ENCODE data around the gene FYTTD1.

The FYTTD1 gene

DNA sequence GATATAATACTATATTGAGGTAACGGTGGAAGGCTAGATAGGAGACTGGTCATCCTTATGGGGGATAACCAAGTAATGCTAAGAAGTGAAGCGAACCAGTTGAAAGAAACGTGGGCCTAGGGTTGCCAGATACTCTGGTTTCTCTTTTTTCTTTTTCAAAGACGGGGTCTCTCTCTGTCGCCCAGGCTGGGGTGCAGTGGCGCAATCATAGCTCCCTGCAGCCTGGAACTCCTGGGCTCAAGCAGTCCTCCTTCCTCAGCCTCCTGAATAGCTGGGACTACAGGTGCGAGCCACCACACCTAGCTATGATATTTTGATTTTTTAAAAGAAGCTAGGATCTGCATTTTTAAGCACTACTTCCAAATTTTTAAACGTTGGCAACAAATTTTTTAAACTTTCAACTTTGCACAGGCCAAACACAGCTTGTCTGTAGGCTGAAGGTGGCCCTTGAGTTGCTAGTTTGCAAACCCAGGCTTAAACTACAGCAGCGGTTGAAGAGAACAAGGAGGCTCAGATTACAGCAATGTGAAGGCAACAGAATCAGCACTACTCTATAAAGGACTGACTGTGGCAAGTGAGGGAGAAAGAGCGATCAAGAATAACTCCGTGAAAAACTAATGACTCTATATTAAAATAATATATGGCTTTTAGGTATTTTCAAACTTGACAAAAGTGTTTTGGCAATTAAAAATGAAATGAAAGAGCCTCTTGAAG lies 11.8 kb upstream of the FYTTD1 start:
- no peak for DNase-seq

GRCh38 chr3:197742787-197743186 lies 6.9 kb upstream of the FYTTD1 start:
- DNase-seq, result no peak

GRCh38 chr3:197746209-197746608 lies 3.5 kb upstream of the FYTTD1 start:
- DNase-seq, result no peak

DNA sequence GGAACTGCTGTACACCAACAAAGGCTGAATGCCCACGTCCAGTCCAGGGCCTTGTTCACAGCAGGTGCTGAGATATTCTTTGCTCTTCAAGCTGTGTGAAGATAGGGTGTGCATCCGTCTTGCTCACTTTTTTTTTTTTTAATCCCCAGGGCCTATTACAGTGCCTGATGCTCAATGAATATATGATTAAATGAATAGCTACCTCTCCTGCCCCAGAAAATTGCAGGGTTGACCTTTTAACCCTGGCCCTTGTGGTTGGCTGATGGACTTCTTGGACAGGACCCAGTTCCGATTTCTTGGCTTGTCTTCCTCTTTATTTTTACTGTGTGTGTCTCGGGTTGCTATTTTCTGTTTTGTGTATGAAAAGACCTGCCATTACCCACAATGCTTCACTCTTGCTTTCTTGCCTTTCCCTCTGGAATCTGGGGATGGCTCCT lies 2.9 kb upstream of the FYTTD1 start:
- no peak for DNase-seq

DNA sequence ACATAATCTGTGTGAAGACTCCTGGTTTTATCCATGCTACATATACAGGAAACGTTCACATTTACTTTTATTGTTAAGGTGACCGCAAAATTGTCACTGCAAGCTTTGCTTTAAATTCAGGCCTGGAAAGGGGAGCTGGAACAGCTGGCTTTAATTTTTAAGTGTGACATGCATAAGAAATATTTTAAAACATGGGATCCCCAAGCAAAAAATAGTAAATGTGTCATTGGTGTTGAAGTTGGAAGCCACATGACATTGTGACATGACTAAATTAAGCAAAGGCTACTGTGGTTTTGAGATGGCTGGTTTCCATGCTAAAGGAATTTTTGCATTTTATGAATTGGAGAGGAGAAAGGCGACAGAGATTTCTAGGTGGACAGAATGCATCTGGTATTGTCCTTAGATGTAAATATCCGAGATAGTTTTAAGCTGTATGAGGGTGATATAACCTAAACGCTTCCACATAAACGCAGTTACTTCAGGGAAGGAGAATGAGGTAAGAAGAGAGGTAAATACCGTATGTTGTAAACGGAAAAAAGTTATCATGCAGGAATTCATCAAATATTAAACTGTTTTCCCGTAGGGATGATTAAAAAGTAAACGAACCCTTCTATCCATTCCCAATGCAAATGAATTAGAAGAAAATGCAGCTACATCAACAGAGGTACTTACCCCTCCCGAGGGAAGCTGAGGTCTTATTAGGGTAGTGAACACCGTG lies 927 bp upstream of the FYTTD1 start:
- no peak for DNase-seq

- DNase-seq, result no peak
Measured at GRCh38 chr3:197749315-197749600, 425 bp upstream of the FYTTD1 start.

GRCh38 chr3:197750396-197750831 lies 731 bp downstream of the FYTTD1 start:
- no peak for DNase-seq

- no peak for DNase-seq
Measured at GRCh38 chr3:197750858-197751737, 1.4 kb downstream of the FYTTD1 start.

GRCh38 chr3:197752107-197752506 lies 2.4 kb downstream of the FYTTD1 start:
- DNase-seq, result no peak

GRCh38 chr3:197753263-197753662 lies 3.6 kb downstream of the FYTTD1 start:
- no peak for DNase-seq

DNA sequence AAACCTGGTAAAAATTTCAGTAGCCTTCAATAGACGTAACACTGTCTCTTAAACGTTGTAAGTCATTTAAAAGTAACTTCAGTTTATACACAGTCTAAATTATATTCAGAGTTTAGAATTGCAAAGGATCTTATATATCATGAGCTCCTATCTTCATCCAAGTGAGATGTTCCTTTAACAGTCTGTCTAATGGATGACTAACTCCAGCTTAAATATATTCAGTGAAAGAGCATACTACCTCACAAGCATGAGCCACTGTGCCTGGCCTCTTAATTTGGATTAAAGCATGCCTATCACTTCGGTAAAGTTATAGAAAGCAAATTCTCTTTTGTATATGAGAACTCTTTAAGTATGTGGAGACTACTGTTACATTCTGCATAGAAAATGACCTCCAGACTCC lies 7.0 kb downstream of the FYTTD1 start:
- no peak for DNase-seq

DNA sequence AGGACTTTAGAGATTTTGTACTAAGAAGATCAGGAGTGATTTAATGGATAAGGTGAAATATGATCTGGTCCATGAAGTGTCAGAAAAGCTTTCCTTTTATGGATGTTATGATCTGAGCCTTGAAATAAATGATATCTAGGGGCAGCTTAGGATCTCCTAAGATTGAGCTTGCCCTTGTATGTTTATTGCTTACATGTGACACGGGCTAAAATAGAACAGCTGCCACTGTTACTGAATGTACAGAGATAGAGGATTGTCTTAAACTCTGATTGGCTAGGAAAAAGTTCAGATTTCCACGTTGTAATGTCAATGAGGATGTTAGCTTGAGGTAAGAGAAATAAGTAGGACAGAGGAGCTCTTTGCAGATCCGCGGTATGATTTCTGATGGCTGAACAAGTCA lies 8.8 kb downstream of the FYTTD1 start:
- DNase-seq, result no peak

DNA sequence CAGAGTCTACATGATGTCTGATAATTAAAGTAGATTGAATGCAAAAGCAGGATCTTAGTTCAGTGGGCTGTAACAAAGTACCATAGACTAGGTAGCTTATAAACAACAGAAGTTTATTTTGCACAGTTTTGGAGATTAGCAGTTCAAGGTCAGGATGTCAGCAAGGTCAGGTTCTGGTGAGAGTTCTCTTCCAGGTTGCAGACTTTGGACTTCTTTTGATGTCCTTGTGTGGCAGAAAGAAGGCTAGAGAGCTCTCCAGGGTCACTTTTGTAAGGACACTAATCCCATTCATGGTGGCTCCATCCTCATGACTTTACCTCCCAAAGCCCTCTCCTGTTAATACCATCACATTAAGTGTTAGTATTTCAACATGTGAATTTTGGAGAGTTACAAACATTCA lies 12.1 kb downstream of the FYTTD1 start:
- no peak for DNase-seq

DNA sequence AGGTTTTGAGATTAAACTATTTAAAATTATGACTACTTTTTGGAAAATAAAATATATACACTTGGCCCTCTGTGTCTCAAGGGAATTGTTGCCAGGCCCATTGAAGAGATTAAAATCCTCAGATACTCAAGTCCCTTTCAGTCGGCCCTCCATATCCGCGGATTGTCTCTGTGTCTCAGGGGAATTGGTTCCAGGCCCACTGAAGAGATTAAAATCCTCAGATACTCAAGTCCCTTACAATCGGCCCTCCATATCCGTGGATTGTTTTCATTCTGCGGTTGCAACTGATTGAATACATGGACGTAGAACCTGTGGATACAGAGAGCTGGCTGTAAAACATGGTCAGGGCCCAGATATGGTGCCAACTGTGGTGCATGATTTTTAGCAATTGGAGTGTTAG lies 25.6 kb downstream of the FYTTD1 start:
- no peak for DNase-seq

GRCh38 chr3:197782230-197782629 lies 32.5 kb downstream of the FYTTD1 start:
- no peak for DNase-seq

DNA sequence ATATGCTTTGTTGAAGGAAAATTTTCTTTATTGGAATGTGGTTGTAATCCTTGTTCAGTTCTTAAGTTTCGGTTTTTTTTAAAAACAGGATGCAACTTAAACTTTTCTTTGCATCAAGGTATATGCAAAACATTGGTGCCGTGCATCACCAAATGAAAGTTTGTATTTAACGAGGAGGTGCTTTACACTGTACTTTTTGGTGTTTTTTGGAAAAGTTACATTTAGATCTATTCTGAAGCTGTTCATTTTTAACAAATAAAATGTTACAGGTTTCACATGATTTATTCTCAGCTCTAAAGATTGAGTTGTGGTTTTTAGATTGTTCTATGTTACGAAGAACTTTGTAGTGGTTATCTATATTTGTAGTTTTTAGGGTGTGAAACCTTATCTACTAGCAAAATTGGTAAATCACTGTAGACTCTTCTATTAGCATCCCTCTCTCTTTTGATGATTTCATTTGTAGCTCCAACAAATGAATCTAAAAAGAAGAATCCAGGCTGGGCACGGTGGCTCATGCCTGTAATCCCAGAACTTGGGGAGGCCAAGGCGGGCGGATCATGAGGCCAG lies 34.4 kb downstream of the FYTTD1 start:
- DNase-seq, result no peak

GRCh38 chr3:197787412-197787811 lies 37.7 kb downstream of the FYTTD1 start:
- no peak for DNase-seq

DNA sequence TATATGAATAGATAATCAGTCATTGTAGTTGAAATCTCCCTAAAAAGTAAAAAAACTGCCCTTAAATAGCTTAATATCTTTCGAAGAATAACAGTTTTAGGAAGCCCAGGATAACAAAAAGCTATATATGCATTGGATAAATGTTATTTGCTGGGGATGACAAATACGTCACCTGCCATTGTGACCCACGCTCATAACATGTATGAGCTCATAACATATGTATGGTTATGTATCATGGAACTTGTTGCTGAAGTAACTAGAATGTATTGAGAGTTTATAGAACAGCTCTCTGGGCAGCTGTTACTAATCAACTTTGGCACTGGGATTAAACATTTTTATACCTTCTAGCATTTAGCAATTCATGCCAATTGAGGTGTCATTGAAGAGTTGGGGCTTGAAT lies 39.6 kb downstream of the FYTTD1 start:
- DNase-seq, result no peak

- DNase-seq, result no peak
Measured at GRCh38 chr3:197790033-197790432, 40.4 kb downstream of the FYTTD1 start.

- no peak for DNase-seq
Measured at GRCh38 chr3:197791113-197791891, 41.6 kb downstream of the FYTTD1 start, which contains the start of gene LRCH3. LRCH3 (plus strand) TSS chr3:197791254; CDS start chr3:197791279, 25 bp downstream.

DNA sequence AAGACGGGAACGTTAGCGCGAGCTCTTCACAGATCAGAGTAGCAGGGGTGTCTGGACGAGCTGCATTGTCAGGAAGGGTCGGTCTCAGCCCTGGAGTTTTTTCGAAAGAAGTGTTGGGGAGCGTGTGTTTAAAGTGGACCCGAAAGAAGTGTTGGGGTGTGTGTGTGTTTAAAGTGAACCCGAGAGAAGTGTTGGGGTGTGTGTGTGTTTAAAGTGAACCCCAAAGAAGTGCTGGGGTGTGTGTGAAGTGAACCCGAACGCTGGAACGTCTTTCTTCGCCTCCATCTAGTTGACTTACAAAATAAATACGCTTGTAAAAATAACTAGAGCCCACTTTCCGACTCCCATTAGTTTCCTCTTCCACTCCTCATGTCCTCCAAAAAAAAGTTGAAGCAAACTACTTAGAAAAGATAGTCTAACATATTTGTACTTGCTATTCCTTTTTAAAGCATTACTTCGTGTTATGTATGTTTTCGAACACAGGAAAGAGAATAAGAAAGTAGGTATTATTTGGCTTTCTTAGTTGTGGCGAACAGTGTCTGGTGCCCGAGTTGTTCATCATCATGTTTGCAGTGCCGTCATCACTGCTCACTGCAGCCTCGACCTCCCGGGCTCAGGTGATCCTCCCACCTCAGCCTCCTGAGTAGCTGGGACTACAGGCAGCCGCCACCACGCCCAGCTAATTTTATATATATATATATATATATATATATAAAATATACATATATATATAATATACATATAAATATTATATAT lies 42.4 kb downstream of the FYTTD1 start:
- DNase-seq, result no peak

- no peak for DNase-seq
Measured at GRCh38 chr3:197793247-197793646, 43.6 kb downstream of the FYTTD1 start.
